K562 (cell line): ENCODE measurements around the gene FTO.

Experiments
- GATA2 ChIP-seq: sonication (generic); formaldehyde crosslinking; IDR thresholded peaks from 2 replicates; pipeline ENCODE4 v1.4.0; 2020; ENCODE audit warnings: mild to moderate bottlenecking, missing genetic modification reagents
- POLR2A ChIP-seq: fragments of 450-650 bp; conservative IDR thresholded peaks from 2 replicates; pipeline ENCODE4 v1.6.1; 2016

DNA sequence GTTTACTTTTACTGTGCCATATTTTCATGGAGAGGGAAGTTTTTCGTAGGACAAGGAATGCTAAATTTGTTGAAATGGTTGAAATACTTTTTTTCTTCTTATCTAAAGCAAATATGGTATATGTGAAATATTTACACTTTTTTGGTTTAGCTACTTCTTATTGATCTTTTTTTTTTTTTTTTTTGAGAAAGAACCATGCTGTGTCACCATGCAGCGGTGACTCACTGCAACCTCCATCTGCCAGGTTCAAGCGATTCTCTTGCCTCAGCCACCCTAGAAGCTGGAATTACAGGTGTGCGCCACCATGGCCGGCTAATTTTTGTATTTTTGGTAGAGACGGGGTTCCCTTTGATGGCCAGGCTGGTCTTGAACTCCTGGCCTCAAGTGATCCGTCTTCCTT lies 100.5 kb downstream of the FTO start:
- TF ChIP-seq GATA2 = no peak
- TF ChIP-seq POLR2A = no peak
